Esophagus muscularis mucosa (tissue), 3 donors: ENCODE data around the gene AGAP1.

Experiments used
- CTCF ChIP-seq, 3 experiments: fragments of 200-600 bp in 2 of 3; fragments of 450-650 bp in 1 of 3; sonication (generic) in 2 of 3; IDR thresholded peaks; one replicate each; pipeline ENCODE4 v1.5.1; 2017 to 2019; ENCODE audit warnings: antibody characterized with exemption in 3 of 3, mild to moderate bottlenecking in 2 of 3, moderate library complexity in 1 of 3
- POLR2A ChIP-seq: fragments of 450-650 bp; IDR thresholded peaks from one replicate; pipeline ENCODE4 v1.6.1; 2017; ENCODE audit warnings: antibody characterized with exemption, moderate library complexity, mild to moderate bottlenecking, low read depth

GRCh38 chr2:235677276-235677788 lies 183.5 kb downstream of the AGAP1 start:
- TF ChIP-seq CTCF (IDR thresholded peaks at IDR 0.05) (no peak), POLR2A (no peak)
